HL-60 (cell line): ENCODE measurements around the gene CLEC11A.

ENCODE experiments used
- CTCF ChIP-seq: IDR thresholded peaks from one replicate; pipeline ENCODE4 v1.5.1; 2011; ENCODE audit warnings: low read length, control low read depth, inconsistent platforms; ENCODE audit not compliant: insufficient read depth
- GABPA ChIP-seq: IDR thresholded peaks from 2 replicates; pipeline ENCODE4 v1.6.1; 2012; ENCODE audit warnings: low read depth
- POLR2AphosphoS5 ChIP-seq: IDR thresholded peaks from 2 replicates; pipeline ENCODE4 v1.6.1; 2012; ENCODE audit warnings: low read depth
- REST ChIP-seq: IDR thresholded peaks from 2 replicates; pipeline ENCODE4 v1.6.1; 2012; ENCODE audit warnings: low read depth; ENCODE audit not compliant: insufficient replicate concordance

- TF ChIP-seq CTCF (no peak), POLR2AphosphoS5 (no peak), GABPA (no peak), REST (no peak)
Observed at GRCh38 chr19:50676625-50677197, 46.5 kb upstream of the CLEC11A start.
